ENCODE results near the gene PREX1. TPM values are rescaled to one million over a fixed set of nuclear protein-coding genes. Genes with fewer than 3 reads are reported as not detected.

Gene PREX1
- total and polyA plus RNA-seq, 7 experiments from 2014 or later, result 2.9 to 143 (median 48.6) TPM

- CTCF ChIA-PET, result interaction anchor here (0.9 to 7.7 kb wide), 2 partner anchors 945 to 1006 kb away, joined by 3 to 66 read pairs; no protein-coding TSS in a partner anchor
- POLR2A ChIA-PET, result no interaction called here
Measured at GRCh38 chr20:48623176-48623905, 204.5 kb downstream of the PREX1 start.

GRCh38 chr20:48622421-48622820, 205.4 kb downstream of the PREX1 start:
- Histone ChIP-seq H3K9me3 (ENCODE audit: control insufficient read depth in 2 of 3, low read length in 3 of 3) (no peaks in the 10 kb centered on the region), H3K27me3 (ENCODE audit: control insufficient read depth in 2 of 2, insufficient read depth in 2 of 2, low read length in 2 of 2) (no peaks in the 10 kb centered on the region), H3K4me3 (ENCODE audit: low read length) (no peak overlapping the region), H3K36me3 (ENCODE audit: control insufficient read depth in 2 of 3, insufficient read depth in 3 of 3, low read length in 3 of 3) (no peaks in the 10 kb centered on the region), H3K4me1 (ENCODE audit: control insufficient read depth in 2 of 2, insufficient read depth in 2 of 2, low read length in 2 of 2) (peaks cover 7 to 11% of the 10 kb centered on the region in 2 donors), H3K27ac (ENCODE audit: low read depth, low read length) (no peak overlapping the region)
- Mint-ChIP-seq H3K27me3 (no peaks in the 10 kb centered on the region), H3K27ac (peak overlapping the region in 3 of 9 donors; percentile 12 to 52 (median 51)), H3K4me3 (no peak overlapping the region), H3K9me3 (peaks cover 0 to 2% (median 0%) of the 10 kb centered on the region in 11 donors), H3K4me1 (peaks cover 16 to 26% (median 19%) of the 10 kb centered on the region in 7 donors), H3K36me3 (peaks cover 0 to 14% (median 0%) of the 10 kb centered on the region in 5 donors)
- ATAC-seq (no peak), DNase-seq (no peak)
- POLR2A ChIA-PET, result interaction anchor here (0.7 kb wide), 1 partner anchor 21 kb away, joined by 3 read pairs; no protein-coding TSS in a partner anchor
- intact Hi-C loops (cut with micrococcal nuclease), result loop anchor here (5.0 to 10.0 kb wide), 3 partner anchors 838 to 1868 kb away; partner anchors contain the start of gene SULF2 (in 1 of the 2)
- CTCF ChIA-PET, result interaction anchor here (0.7 to 7.7 kb wide), 4 partner anchors 11 to 1741 kb away, joined by 3 to 66 read pairs (median 4); no protein-coding TSS in a partner anchor

More at GRCh38 chr20:48623176-48623905, 204.5 kb downstream of the PREX1 start:
- H3K27me3 Mint-ChIP-seq, result no peaks in the 10 kb centered on the region
- no peaks in the 10 kb centered on the region for H3K27me3 ChIP-seq (ENCODE audit: control insufficient read depth in 2 of 2, insufficient read depth in 2 of 2, low read length in 2 of 2)
- H3K36me3 Mint-ChIP-seq, result peaks cover 0 to 14% (median 0%) of the 10 kb centered on the region in 5 donors
- H3K4me1 ChIP-seq (ENCODE audit: control insufficient read depth in 2 of 2, insufficient read depth in 2 of 2, low read length in 2 of 2), result peaks cover 7 to 11% of the 10 kb centered on the region in 2 donors
- H3K9me3 ChIP-seq (ENCODE audit: control insufficient read depth in 2 of 3, low read length in 3 of 3), result no peaks in the 10 kb centered on the region
- peaks cover 16 to 28% (median 19%) of the 10 kb centered on the region in 7 donors for H3K4me1 Mint-ChIP-seq
- H3K27ac Mint-ChIP-seq, result peak overlapping the region in 1 of 9 donors; percentile 51
- H3K27ac ChIP-seq (ENCODE audit: low read depth, low read length), result no peak overlapping the region
- ATAC-seq, result no peak
- no peaks in the 10 kb centered on the region for H3K36me3 ChIP-seq (ENCODE audit: control insufficient read depth in 2 of 3, insufficient read depth in 3 of 3, low read length in 3 of 3)
- peaks cover 0 to 2% (median 0%) of the 10 kb centered on the region in 11 donors for H3K9me3 Mint-ChIP-seq
- intact Hi-C loops (cut with micrococcal nuclease), result loop anchor here (5.0 to 10.0 kb wide), 3 partner anchors 839 to 1869 kb away; partner anchors contain the start of gene SULF2 (in 1 of the 2)
- H3K4me3 ChIP-seq (ENCODE audit: low read length), result no peak overlapping the region
- DNase-seq, result no peak
- H3K4me3 Mint-ChIP-seq, result no peak overlapping the region

DNA sequence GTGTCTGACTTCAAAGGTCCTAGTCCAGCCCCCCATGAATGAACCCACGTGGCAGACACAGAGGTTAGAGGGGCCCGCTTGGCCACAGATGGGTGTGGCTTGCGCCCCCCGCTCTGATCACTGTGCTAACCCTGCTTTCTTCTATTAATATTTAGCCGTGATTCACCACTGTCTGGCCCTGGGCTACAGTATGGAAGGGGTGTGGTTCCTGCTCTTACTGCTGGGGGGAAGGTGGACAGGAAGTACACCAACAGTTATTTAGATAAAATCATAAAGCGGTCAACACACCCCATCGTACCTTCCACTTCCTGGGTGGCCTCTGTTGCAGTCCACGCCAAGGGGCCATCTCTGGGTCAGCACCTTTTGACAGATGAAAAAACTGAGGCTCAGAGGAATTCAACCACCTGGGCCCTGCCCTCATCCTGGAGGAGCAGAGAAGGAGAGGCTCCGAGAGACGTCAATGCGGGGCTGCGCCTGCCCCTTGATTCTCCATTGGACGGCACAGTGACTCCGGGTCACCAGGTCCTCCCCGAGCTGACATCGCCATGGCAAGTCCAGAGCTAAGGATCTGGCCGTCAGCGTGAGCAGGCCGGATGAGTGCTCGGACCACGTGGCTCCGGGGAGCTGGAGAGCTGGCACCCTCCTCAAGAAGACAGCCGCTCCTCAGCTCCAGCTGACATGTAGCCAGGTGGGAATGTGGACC, 206.3 kb downstream of the PREX1 start:
- H3K4me3 Mint-ChIP-seq, result peak overlapping the region in 1 of 10 donors; percentile 10

DNA sequence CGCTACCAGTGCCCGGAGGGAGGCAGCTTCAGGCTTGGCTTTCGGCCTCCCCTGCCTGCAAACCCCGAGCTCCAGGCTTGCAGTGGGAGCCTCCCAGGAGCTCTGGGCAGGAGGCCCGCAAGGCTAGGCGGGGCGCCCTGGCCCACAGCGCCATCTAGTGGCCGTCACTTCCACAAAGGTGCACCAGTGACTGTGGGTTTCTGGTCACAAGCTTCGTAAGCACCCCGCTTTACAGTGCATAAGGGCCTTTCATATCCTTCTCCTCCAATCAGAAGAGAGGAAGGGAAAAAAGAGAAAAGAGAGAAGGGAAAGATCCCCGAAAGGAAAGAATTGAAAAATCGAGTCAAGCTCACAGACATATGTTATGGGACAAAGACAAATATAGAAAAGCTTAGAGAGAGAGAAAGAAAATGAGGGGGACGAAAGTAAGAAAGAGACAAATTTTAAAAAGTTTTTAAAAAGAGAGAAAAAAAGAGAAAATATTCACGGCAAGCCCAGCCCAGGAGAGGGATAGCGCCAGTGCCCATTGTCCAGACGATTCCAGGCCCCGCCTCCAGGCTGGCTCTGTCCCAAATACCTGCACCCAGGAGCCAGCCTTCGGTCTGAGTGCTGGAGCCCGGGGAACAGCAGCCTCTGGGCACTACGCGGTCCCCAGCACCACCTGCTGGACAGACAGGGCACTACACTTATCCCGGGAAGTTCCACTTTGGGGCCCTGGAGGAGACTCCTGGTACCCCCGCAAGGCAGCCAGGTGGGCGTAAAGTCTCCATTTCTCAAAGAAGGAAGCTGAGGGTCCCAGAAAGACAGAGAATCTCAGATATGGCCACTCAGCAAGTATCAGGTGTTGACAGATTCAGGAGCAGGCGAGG, 207.1 kb downstream of the PREX1 start:
- no peak overlapping the region for H3K27ac ChIP-seq (ENCODE audit: low read depth, low read length)
- ATAC-seq, result peak; percentile 90
- intact Hi-C loops (cut with micrococcal nuclease), result loop anchor here (1.0 to 10.0 kb wide), 8 partner anchors 834 to 1866 kb away; partner anchors contain the start of gene SULF2 (in 1 of the 2)
- Mint-ChIP-seq H3K27me3 (no peaks in the 10 kb centered on the region), H3K9me3 (peaks cover 0 to 2% (median 0%) of the 10 kb centered on the region in 11 donors), H3K4me3 (peak overlapping the region; percentile 64 to 86 (median 76)), H3K36me3 (peaks cover 0 to 3% (median 0%) of the 10 kb centered on the region in 5 donors), H3K4me1 (peaks cover 5 to 16% (median 7%) of the 10 kb centered on the region in 7 donors), H3K27ac (peak overlapping the region in 3 of 9 donors; percentile 47 to 78 (median 51))
- DNase-seq, result peak; percentile 41 to 78 (median 59)
- peak overlapping the region; percentile 38 for H3K4me3 ChIP-seq (ENCODE audit: low read length)
- POLR2A ChIA-PET, result no interaction called here
- H3K9me3 ChIP-seq (ENCODE audit: control insufficient read depth in 2 of 3, low read length in 3 of 3), result no peaks in the 10 kb centered on the region
- H3K4me1 ChIP-seq (ENCODE audit: control insufficient read depth in 2 of 2, insufficient read depth in 2 of 2, low read length in 2 of 2), result peaks cover 7 to 11% of the 10 kb centered on the region in 2 donors
- H3K36me3 ChIP-seq (ENCODE audit: control insufficient read depth in 2 of 3, insufficient read depth in 3 of 3, low read length in 3 of 3), result no peaks in the 10 kb centered on the region
- H3K27me3 ChIP-seq (ENCODE audit: control insufficient read depth in 2 of 2, insufficient read depth in 2 of 2, low read length in 2 of 2), result no peaks in the 10 kb centered on the region
- CTCF ChIA-PET, result interaction anchor here (0.6 to 7.7 kb wide), 16 partner anchors 9 to 1591 kb away, joined by 3 to 66 read pairs (median 4); no protein-coding TSS in a partner anchor

More for the DNA sequence above, 206.3 kb downstream of the PREX1 start:
- peaks cover 7 to 11% of the 10 kb centered on the region in 2 donors for H3K4me1 ChIP-seq (ENCODE audit: control insufficient read depth in 2 of 2, insufficient read depth in 2 of 2, low read length in 2 of 2)
- H3K9me3 ChIP-seq (ENCODE audit: control insufficient read depth in 2 of 3, low read length in 3 of 3), result no peaks in the 10 kb centered on the region
- no peak overlapping the region for H3K27ac ChIP-seq (ENCODE audit: low read depth, low read length)
- no peaks in the 10 kb centered on the region for H3K27me3 ChIP-seq (ENCODE audit: control insufficient read depth in 2 of 2, insufficient read depth in 2 of 2, low read length in 2 of 2)
- H3K27ac Mint-ChIP-seq, result peak overlapping the region in 1 of 9 donors; percentile 47
- H3K27me3 Mint-ChIP-seq, result no peaks in the 10 kb centered on the region
- H3K4me1 Mint-ChIP-seq, result peaks cover 8 to 17% (median 11%) of the 10 kb centered on the region in 7 donors
- peaks cover 0 to 2% (median 0%) of the 10 kb centered on the region in 11 donors for H3K9me3 Mint-ChIP-seq
- ATAC-seq, result peak; percentile 35
- no peak overlapping the region for H3K4me3 ChIP-seq (ENCODE audit: low read length)
- CTCF ChIA-PET, result interaction anchor here (0.6 to 7.7 kb wide), 10 partner anchors 8 to 1380 kb away, joined by 3 to 66 read pairs (median 4); no protein-coding TSS in a partner anchor
- intact Hi-C loops (cut with micrococcal nuclease), result loop anchor here (1.0 to 10.0 kb wide), 8 partner anchors 835 to 1867 kb away; partner anchors contain the start of gene SULF2 (in 1 of the 2)
- H3K36me3 ChIP-seq (ENCODE audit: control insufficient read depth in 2 of 3, insufficient read depth in 3 of 3, low read length in 3 of 3), result no peaks in the 10 kb centered on the region
- peaks cover 0 to 8% (median 0%) of the 10 kb centered on the region in 5 donors for H3K36me3 Mint-ChIP-seq
- no peak for DNase-seq
- POLR2A ChIA-PET, result interaction anchor here (0.7 kb wide), 1 partner anchor 22 kb away, joined by 3 read pairs; no protein-coding TSS in a partner anchor

DNA sequence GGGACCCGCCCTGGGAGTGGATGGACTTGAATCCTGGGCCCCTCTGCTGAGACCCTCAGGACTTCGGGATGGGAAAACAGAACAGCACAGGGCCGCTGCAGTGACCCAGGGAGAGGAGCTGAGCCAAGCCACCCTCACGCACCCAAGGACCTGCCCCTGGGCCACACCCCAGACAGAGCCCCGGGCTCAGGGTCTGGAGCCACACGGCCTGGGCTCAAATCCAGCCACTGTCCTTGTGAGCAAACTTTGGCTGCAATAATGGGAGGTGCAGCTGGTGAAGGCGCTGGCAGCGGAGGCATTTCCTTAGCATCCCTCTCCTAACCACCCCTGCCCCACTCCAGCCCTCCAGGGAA, 207.7 kb downstream of the PREX1 start:
- DNase-seq (no peak), ATAC-seq (no peak)
- H3K36me3 Mint-ChIP-seq, result peaks cover 0 to 1% (median 0%) of the 10 kb centered on the region in 5 donors
- no peaks in the 10 kb centered on the region for H3K36me3 ChIP-seq (ENCODE audit: control insufficient read depth in 2 of 3, insufficient read depth in 3 of 3, low read length in 3 of 3)
- H3K27me3 ChIP-seq (ENCODE audit: control insufficient read depth in 2 of 2, insufficient read depth in 2 of 2, low read length in 2 of 2), result no peaks in the 10 kb centered on the region
- H3K27ac Mint-ChIP-seq, result no peak overlapping the region
- no peak overlapping the region for H3K27ac ChIP-seq (ENCODE audit: low read depth, low read length)
- CTCF ChIA-PET, result interaction anchor here (0.6 to 7.7 kb wide), 14 partner anchors 10 to 1591 kb away, joined by 3 to 66 read pairs (median 5); no protein-coding TSS in a partner anchor
- H3K4me3 ChIP-seq (ENCODE audit: low read length), result no peak overlapping the region
- H3K4me1 Mint-ChIP-seq, result peaks cover 5 to 16% (median 7%) of the 10 kb centered on the region in 7 donors
- no peak overlapping the region for H3K4me3 Mint-ChIP-seq
- no peaks in the 10 kb centered on the region for H3K27me3 Mint-ChIP-seq
- POLR2A ChIA-PET, result no interaction called here
- intact Hi-C loops (cut with micrococcal nuclease), result loop anchor here (1.0 to 10.0 kb wide), 4 partner anchors 835 to 1865 kb away; partner anchors contain the start of gene SULF2 (in 1 of the 2)
- no peaks in the 10 kb centered on the region for H3K9me3 ChIP-seq (ENCODE audit: control insufficient read depth in 2 of 3, low read length in 3 of 3)
- peaks cover 7 to 11% of the 10 kb centered on the region in 2 donors for H3K4me1 ChIP-seq (ENCODE audit: control insufficient read depth in 2 of 2, insufficient read depth in 2 of 2, low read length in 2 of 2)
- peaks cover 0 to 2% (median 0%) of the 10 kb centered on the region in 11 donors for H3K9me3 Mint-ChIP-seq
